ENCODE data around the gene BATF.

DNA sequence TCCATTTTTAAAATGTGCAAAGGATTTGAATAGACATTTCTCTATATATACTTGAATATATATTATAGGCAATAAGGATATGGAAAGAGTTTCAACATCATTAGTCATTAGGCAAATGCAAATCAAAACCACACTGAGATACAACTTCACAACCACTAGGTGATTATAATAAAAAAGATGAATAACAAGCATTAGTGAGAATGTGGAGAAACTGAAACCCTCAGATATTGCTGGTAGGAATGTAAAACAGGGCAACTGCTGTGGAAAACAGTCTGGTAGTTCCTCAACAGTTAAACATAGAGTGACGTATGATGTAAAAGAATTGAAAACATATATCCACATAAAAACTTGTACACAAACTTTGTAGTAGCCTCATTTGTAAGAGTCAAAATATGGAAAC, 11.7 kb upstream of the BATF start:
- no peak for TF ChIP-seq POLR2AphosphoS5 (IDR thresholded peaks at IDR 0.05; ENCODE audit: low read depth, low read length)
- TF ChIP-seq, protein P1, sequence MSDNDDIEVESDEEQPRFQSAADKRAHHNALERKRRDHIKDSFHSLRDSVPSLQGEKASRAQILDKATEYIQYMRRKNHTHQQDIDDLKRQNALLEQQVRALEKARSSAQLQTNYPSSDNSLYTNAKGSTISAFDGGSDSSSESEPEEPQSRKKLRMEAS (IDR thresholded peaks at IDR 0.05) = no peak
- no peak for TF ChIP-seq EZH2 (IDR thresholded peaks at IDR 0.05)
- no peak for TF ChIP-seq POLR2A (IDR thresholded peaks at IDR 0.05; ENCODE audit: borderline replicate concordance, extremely low read depth, insufficient read depth, insufficient read length)
- no peak for TF ChIP-seq ZFX (IDR thresholded peaks at IDR 0.05)
- no peak for TF ChIP-seq EZH2phosphoT487 (IDR thresholded peaks at IDR 0.05; ENCODE audit: borderline replicate concordance)
- no peak for TF ChIP-seq CEBPB (IDR thresholded peaks at IDR 0.05; ENCODE audit: low read depth)
- no peak for TF ChIP-seq SRF (IDR thresholded peaks at IDR 0.05; ENCODE audit: low read depth)
